Activated gamma-delta T cell treated with Interleukin-2 at 50 U/mL for 16 hours (primary cell): Measurements from ENCODE around the gene ELMO1.

Experiments
- DNase-seq: peaks from one replicate; pipeline ENCODE4 v3.0.0-alpha.2; 2020

Gene ELMO1

GRCh38 chr7:37341033-37341630, 107.5 kb downstream of the ELMO1 start:
- DNase-seq: no peak

- DNase-seq: no peak
These were observed 109.7 kb downstream of the ELMO1 start for GRCh38 chr7:37338966-37339365.

- DNase-seq: no peak
These were observed 111.1 kb downstream of the ELMO1 start for GRCh38 chr7:37337522-37337921.

- no peak for DNase-seq
These were observed 112.4 kb downstream of the ELMO1 start for GRCh38 chr7:37336259-37336658.

GRCh38 chr7:37333075-37333474, 115.6 kb downstream of the ELMO1 start:
- DNase-seq: no peak

- no peak for DNase-seq
These were observed 116.2 kb downstream of the ELMO1 start for GRCh38 chr7:37332243-37333016.

GRCh38 chr7:37330775-37331174, 117.9 kb downstream of the ELMO1 start:
- no peak for DNase-seq

- no peak for DNase-seq
These were observed 118.7 kb downstream of the ELMO1 start for GRCh38 chr7:37329940-37330339.

GRCh38 chr7:37327288-37327687, 121.4 kb downstream of the ELMO1 start:
- no peak for DNase-seq

GRCh38 chr7:37323966-37324365, 124.7 kb downstream of the ELMO1 start:
- no peak for DNase-seq

GRCh38 chr7:37322831-37323230, 125.8 kb downstream of the ELMO1 start:
- DNase-seq: no peak

GRCh38 chr7:37320848-37321468, 127.7 kb downstream of the ELMO1 start:
- no peak for DNase-seq

- no peak for DNase-seq
These were observed 128.4 kb downstream of the ELMO1 start for GRCh38 chr7:37320140-37320847.

- no peak for DNase-seq
These were observed 130.1 kb downstream of the ELMO1 start for GRCh38 chr7:37318541-37318940.

- no peak for DNase-seq
These were observed 132.6 kb downstream of the ELMO1 start for GRCh38 chr7:37315772-37316715.

- no peak for DNase-seq
These were observed 136.1 kb downstream of the ELMO1 start for GRCh38 chr7:37312608-37313007.

- DNase-seq: no peak
These were observed 137.3 kb downstream of the ELMO1 start for GRCh38 chr7:37311355-37311754.

GRCh38 chr7:37310327-37311080, 138.2 kb downstream of the ELMO1 start:
- no peak for DNase-seq

GRCh38 chr7:37309493-37309892, 139.2 kb downstream of the ELMO1 start:
- no peak for DNase-seq

GRCh38 chr7:37304921-37305320, 143.7 kb downstream of the ELMO1 start:
- no peak for DNase-seq

GRCh38 chr7:37297546-37297945, 151.1 kb downstream of the ELMO1 start:
- no peak for DNase-seq

- no peak for DNase-seq
These were observed 153.3 kb downstream of the ELMO1 start for GRCh38 chr7:37295401-37295800.
